AG10803 (cell line): Measurements from ENCODE around the gene EHD2.
"Not testable (repeated sequence)": the region's sequence is repeated elsewhere in the genome, so short reads cannot be mapped to it uniquely, and the experiment has no call there.

Experiments used
- DNase-seq: peaks from one replicate; pipeline ENCODE4 v3.0.0; 2010; ENCODE audit warnings: low read depth
- H3K4me3 ChIP-seq: 2 replicates; pipeline ENCODE4 v1.5.1; 2011; ENCODE audit warnings: mild to moderate bottlenecking, low read length, control low read depth
- TF ChIP-seq, protein P1 (sequence below): conservative IDR thresholded peaks from 2 replicates; pipeline ENCODE4 v1.5.1; 2011; ENCODE audit warnings: mild to moderate bottlenecking, low read length, control low read depth, inconsistent platforms

Gene EHD2, protein sequence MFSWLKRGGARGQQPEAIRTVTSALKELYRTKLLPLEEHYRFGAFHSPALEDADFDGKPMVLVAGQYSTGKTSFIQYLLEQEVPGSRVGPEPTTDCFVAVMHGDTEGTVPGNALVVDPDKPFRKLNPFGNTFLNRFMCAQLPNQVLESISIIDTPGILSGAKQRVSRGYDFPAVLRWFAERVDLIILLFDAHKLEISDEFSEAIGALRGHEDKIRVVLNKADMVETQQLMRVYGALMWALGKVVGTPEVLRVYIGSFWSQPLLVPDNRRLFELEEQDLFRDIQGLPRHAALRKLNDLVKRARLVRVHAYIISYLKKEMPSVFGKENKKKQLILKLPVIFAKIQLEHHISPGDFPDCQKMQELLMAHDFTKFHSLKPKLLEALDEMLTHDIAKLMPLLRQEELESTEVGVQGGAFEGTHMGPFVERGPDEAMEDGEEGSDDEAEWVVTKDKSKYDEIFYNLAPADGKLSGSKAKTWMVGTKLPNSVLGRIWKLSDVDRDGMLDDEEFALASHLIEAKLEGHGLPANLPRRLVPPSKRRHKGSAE

GRCh38 chr19:47713046-47714021 lies at the start of gene EHD2:
TSS of gene EHD2 (plus strand) at chr19:47713422. CDS start at chr19:47716613, 3,191 bp downstream.
- H3K4me3 ChIP-seq = peak within 1 kb of the TSS; percentile 96
- DNase-seq = peak; percentile 78
- TF ChIP-seq, protein P1, sequence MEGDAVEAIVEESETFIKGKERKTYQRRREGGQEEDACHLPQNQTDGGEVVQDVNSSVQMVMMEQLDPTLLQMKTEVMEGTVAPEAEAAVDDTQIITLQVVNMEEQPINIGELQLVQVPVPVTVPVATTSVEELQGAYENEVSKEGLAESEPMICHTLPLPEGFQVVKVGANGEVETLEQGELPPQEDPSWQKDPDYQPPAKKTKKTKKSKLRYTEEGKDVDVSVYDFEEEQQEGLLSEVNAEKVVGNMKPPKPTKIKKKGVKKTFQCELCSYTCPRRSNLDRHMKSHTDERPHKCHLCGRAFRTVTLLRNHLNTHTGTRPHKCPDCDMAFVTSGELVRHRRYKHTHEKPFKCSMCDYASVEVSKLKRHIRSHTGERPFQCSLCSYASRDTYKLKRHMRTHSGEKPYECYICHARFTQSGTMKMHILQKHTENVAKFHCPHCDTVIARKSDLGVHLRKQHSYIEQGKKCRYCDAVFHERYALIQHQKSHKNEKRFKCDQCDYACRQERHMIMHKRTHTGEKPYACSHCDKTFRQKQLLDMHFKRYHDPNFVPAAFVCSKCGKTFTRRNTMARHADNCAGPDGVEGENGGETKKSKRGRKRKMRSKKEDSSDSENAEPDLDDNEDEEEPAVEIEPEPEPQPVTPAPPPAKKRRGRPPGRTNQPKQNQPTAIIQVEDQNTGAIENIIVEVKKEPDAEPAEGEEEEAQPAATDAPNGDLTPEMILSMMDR = peak; percentile 79

DNA sequence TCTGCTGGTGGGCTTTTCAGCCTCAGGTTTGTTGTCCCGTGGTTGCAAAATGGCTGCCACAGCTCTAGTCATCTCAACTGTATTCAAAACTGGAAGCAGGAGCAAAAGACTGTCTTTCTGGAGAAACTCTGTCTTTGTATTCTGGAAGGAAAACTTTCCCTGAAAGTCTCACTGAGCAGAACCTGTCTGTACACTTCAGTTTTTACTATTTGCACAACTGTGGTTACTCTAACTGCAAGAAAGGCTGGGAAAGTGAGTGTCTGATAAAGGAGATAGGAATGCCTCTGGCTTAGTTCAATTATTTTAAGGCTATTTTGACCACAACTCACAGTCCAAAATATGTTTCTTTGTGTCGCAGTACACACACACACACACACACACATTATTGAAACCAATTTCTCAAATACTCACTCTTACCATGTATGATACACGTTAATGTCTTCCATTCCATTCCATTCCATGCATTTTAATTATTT lies 49.7 kb upstream of the EHD2 start:
- DNase-seq = peak; percentile 98
- TF ChIP-seq, protein P1 = no peak
- H3K4me3 ChIP-seq = peak overlapping the region; percentile 7; the same call in 1 of the 2 replicates

DNA sequence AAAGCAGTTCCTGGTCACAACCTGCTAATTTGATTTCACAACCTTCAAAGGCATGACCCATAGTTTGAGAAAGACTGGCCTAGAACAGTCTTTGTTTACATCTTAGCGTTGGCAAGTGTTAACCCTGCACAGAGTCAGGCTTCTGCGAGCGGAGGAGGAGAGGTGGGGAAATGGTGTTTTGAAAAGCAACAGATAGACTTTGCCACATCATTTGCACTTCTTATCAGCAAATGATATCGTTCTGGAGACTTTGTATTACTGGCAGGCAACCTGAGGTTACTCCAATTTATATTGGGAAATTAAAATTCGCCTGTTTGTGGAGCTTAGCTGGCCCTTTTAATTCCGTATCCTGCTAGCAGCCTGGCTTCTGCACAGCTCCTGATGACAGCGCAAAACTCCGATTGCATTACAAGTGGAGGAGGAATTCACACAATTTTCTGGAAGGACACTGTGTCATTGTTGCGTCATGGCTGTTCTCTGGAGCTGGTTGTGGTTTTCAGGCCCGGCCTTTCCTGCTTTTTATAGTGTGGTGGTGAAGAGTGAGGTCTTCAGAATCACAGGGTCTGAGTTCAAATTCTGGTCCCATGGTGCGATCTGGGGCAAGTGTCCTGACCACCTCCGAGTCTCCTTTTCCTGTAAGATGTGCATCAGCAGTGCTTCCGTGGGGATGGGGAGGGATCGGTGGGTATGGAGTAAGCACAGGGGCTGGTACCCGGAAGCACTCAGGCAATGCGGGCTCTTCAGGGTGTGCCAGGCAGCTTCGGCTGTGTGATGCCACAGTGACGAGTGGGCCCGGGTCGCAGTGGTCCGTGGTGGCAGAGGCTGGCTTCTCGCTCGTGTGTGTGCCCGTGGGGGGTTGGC lies 49.1 kb upstream of the EHD2 start:
- peak overlapping the region; percentile 23 for H3K4me3 ChIP-seq
- TF ChIP-seq, protein P1 = no peak
- peak; percentile 99 for DNase-seq

- DNase-seq, H3K4me3 ChIP-seq: not testable (repeated sequence)
Observed at GRCh38 chr19:47668556-47668955, 44.7 kb upstream of the EHD2 start.

GRCh38 chr19:47670736-47671135 lies 42.5 kb upstream of the EHD2 start:
- TF ChIP-seq, protein P1 = no peak
- DNase-seq = no peak
- H3K4me3 ChIP-seq = no peak overlapping the region

DNA sequence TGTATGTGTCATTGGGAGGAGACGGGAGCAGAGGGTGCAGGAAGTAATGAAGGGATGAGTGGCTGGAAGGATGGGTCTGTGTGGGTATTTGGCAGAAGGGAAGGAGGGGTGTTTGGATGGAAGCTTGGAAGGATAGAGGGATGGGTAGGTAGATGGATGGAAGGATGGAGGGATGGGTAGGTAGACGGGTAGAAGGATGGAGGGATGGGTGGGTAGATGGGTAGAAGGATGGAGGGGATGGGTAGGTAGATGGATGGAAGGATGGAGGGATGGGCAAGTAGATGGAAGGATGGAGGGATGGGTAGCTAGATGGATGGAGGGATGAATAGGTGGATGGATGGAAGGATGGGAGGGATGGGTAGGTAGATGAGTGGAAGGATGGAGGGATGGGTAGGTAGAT lies 41.7 kb upstream of the EHD2 start:
- TF ChIP-seq, protein P1 = no peak
- DNase-seq = no peak
- no peak overlapping the region for H3K4me3 ChIP-seq

DNA sequence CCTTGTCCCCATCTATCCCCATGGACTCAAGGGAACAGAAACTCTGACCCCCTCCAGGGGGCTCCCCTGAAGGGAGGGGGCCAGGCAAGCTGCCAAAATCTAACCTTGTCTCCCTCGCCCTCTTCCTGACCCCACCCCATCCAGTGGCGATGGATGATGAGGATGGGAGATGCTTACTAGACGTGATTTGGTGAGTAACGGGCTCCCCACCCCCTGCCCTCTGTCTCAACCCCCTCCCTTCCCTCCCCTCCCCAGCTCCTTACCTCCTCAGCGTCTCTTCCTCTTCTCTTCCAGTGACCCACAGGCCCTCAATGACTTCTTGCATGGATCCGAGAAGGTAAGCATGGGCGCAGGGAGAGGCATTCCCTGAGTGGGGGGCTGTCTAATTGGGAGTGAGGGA lies 39.8 kb upstream of the EHD2 start:
- TF ChIP-seq, protein P1 = no peak
- H3K4me3 ChIP-seq = no peak overlapping the region

More for the DNA sequence above, 39.8 kb upstream of the EHD2 start:
- DNase-seq = no peak
